ENCODE results near the gene SHANK3. TPM values are rescaled to one million over a fixed set of nuclear protein-coding genes. Genes with fewer than 3 reads are reported as not detected.

SHANK3 gene
- total RNA-seq, 1 donor from 2014 or later = 0.02 TPM

- intact Hi-C loops (cut with micrococcal nuclease) = no loop called here
Observed at GRCh38 chr22:50711446-50712340, 39.1 kb downstream of the SHANK3 start.

- intact Hi-C loops (cut with micrococcal nuclease) = no loop called here
Observed at GRCh38 chr22:50712341-50713007, 39.9 kb downstream of the SHANK3 start.

DNA sequence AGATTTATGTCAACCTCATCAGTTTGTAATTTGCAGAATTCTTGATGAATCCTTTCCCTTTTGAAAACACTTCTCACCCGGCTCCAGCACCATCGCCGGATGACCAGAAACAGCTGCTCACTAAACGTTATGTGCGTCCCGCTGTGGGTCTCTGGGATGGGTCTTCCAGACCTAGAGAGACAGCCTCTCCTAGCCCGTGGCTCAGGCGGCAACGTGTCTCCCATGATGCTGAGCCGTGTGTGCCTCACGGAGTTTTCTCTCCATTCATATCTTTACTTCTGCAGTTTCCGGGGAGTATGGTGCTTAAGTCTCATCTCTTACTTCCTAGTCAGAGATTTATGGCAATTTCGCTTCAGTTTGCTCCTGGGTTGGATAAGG, 40.4 kb downstream of the SHANK3 start:
- intact Hi-C loops (cut with micrococcal nuclease) = no loop called here

GRCh38 chr22:50713571-50714056, 41.0 kb downstream of the SHANK3 start:
- intact Hi-C loops (cut with micrococcal nuclease) = no loop called here

DNA sequence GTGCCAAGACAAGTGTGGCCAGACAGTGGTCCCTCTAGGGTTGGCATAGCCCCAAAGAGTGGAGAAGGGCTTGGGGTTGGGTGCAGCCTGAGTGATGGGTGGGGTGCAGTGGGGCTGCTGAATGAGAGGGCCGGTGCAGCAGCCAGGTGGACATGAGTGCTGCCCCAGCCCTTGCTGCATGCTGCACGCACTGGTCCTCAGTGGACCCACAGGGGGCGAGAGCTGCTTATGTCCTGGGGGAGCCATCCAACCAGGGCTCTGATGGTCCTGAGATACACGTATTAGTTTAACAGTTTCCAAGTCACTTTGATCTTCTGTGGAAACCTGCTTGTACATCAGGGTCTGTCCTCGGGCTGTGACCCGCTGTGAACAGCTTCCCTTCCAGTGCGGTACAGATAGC, 41.5 kb downstream of the SHANK3 start:
- intact Hi-C loops (cut with micrococcal nuclease) = no loop called here

DNA sequence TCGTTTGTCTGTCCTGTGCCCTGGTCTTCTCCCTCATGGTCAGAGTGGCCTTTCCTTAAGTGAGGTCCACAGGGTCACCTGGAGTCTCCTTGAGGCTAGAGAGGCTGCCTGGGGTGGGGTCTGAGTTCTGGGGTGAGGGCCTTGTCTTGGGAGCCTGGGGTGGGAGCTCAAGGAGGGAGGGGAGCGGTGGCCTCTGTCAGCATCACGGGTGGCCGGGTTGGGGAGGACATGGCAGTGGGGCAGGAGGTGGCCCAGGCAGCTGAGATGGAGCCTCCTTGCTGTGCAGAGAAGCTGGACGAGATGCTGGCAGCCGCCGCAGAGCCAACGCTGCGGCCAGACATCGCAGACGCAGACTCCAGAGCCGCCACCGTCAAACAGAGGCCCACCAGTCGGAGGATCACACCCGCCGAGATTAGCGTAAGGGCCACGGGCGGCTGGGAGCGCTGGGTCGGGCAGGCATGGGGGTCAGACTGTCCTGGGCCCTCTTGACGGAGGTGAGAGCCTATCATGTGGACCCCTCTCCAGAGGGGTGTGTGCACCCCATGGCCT, 42.1 kb downstream of the SHANK3 start:
- intact Hi-C loops (cut with micrococcal nuclease) = no loop called here

- intact Hi-C loops (cut with micrococcal nuclease) = no loop called here
Observed at GRCh38 chr22:50715250-50715649, 42.6 kb downstream of the SHANK3 start.

DNA sequence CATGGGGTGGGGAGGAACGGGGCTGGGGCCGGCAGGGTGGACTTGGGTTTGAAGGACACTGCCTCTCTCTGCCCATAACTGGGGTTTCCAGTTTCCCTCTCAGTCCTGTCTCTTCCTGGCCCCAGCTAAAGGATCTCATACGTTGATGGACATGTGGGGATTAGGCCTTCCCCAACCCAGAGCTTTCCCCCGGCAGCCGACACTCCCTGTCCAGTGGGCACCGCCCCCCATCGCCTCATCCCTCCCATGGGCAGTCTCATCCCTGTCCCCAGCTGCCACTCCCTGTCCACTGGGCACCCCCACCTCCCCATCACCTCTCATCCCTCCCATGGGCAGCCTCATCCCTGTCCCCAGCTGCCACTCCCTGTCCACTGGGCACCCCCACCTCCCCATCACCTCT, 43.2 kb downstream of the SHANK3 start:
- intact Hi-C loops (cut with micrococcal nuclease) = no loop called here

GRCh38 chr22:50716290-50717024, 43.8 kb downstream of the SHANK3 start:
- intact Hi-C loops (cut with micrococcal nuclease) = no loop called here

DNA sequence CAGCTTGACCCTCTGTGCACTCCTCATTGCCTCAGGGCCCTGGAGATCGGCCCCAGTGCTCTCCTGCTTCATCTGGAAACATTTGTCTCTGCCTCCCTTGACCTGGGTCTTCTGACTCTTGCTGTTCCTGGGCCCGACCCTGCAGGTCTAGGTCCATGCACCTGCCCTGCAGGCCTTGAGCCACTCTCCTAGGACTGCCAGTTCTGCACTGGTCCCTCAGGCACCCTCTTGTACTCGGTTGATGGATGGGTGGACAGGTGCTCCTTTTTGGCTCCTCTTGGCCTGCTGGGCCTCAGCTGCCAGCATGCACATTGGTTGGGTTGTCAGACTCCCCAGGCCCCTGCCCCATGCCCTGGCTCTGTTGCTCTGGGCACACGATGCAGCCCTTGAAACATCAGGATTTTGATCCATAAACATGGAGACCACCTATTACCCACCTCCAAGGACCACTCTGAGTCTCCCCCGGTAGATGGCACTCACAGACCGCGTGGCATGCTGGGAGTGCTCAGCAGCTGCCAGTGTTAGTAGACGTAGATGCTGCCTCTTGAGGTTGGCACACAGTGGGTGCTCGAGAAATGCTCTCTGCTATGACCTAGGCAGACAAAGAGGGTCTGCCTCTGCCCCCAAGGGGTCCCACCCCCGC, 45.2 kb downstream of the SHANK3 start:
- intact Hi-C loops (cut with micrococcal nuclease) = no loop called here

DNA sequence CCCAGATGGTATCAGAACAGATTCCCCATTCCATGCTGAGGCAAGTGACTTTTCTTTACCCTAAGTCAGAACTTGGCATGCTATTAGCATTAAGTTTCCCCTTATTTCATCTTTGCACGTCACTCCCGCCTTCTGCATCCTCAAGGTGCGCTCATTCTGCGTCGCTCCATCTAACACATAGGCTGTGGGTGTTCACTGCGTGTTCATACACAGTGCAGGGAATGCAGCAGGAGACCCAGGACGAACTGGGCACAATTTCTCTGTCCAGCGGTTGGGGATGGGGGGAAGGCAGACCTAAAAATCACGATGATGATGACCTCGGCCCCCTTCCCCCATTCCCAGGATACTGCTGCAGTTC, 45.7 kb downstream of the SHANK3 start:
- intact Hi-C loops (cut with micrococcal nuclease) = no loop called here

GRCh38 chr22:50719814-50720300, 47.2 kb downstream of the SHANK3 start:
- intact Hi-C loops (cut with micrococcal nuclease) = no loop called here

DNA sequence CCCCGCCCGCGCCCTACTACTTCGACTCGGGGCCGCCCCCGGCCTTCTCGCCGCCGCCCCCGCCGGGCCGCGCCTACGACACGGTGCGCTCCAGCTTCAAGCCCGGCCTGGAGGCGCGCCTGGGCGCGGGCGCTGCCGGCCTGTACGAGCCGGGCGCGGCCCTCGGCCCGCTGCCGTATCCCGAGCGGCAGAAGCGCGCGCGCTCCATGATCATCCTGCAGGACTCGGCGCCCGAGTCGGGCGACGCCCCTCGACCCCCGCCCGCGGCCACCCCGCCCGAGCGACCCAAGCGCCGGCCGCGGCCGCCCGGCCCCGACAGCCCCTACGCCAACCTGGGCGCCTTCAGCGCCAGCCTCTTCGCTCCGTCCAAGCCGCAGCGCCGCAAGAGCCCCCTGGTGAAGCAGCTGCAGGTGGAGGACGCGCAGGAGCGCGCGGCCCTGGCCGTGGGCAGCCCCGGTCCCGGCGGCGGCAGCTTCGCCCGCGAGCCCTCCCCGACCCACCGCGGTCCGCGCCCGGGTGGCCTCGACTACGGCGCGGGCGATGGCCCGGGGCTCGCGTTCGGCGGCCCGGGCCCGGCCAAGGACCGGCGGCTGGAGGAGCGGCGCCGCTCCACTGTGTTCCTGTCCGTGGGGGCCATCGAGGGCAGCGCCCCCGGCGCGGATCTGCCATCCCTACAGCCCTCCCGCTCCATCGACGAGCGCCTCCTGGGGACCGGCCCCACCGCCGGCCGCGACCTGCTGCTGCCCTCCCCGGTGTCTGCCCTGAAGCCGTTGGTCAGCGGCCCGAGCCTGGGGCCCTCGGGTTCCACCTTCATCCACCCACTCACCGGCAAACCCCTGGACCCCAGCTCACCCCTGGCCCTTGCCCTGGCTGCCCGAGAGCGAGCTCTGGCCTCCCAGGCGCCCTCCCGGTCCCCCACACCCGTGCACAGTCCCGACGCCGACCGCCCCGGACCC, 48.0 kb downstream of the SHANK3 start:
- intact Hi-C loops (cut with micrococcal nuclease) = no loop called here

DNA sequence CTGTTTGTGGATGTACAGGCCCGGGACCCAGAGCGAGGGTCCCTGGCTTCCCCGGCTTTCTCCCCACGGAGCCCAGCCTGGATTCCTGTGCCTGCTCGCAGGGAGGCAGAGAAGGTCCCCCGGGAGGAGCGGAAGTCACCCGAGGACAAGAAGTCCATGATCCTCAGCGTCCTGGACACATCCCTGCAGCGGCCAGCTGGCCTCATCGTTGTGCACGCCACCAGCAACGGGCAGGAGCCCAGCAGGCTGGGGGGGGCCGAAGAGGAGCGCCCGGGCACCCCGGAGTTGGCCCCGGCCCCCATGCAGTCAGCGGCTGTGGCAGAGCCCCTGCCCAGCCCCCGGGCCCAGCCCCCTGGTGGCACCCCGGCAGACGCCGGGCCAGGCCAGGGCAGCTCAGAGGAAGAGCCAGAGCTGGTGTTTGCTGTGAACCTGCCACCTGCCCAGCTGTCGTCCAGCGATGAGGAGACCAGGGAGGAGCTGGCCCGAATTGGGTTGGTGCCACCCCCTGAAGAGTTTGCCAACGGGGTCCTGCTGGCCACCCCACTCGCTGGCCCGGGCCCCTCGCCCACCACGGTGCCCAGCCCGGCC, 48.7 kb downstream of the SHANK3 start:
- intact Hi-C loops (cut with micrococcal nuclease) = no loop called here

- intact Hi-C loops (cut with micrococcal nuclease) = no loop called here
Observed at GRCh38 chr22:50722048-50722701, 49.6 kb downstream of the SHANK3 start.

Measured in T-helper 2 cell treated with Interferon-gamma antibody and Interleukin-4, amounts not matched to agents 100 ng/mL and 5 ng/mL, for 36 hours (primary cell).